Epithelial cell of proximal tubule (primary cell): Measurements from ENCODE around the gene ITGB7. TPM values are rescaled to one million over a fixed set of nuclear protein-coding genes. Genes with fewer than 3 reads are reported as not detected.
"Not testable (repeated sequence)": the region's sequence is repeated elsewhere in the genome, so short reads cannot be mapped to it uniquely, and the experiment has no call there.

ENCODE experiments used
- DNase-seq: peaks from one replicate; pipeline ENCODE4 v3.0.0-alpha.2; 2011; ENCODE audit warnings: low read depth
- H3K4me3 ChIP-seq: 2 replicates; pipeline ENCODE4 v1.5.1; 2011; ENCODE audit warnings: low read depth, mild to moderate bottlenecking, low read length
- CTCF ChIP-seq: conservative IDR thresholded peaks from 2 replicates; pipeline ENCODE4 v1.5.1; 2012; ENCODE audit warnings: low read depth, mild to moderate bottlenecking, low read length
- total RNA-seq: library from RNA; depleted of rRNA; stranded (reverse); fragments of >200 nt; gene quantifications from 2 replicates; pipeline ENCODE4 v1.2.3, GENCODE V29; 2015

The ITGB7 gene
- total RNA-seq, 1 donor from 2014 or later: 0.46 TPM

- DNase-seq: no peak
These were observed 4.7 kb upstream of the ITGB7 start for GRCh38 chr12:53211476-53212381.

GRCh38 chr12:53210843-53211242 is 3.8 kb upstream of the ITGB7 start:
- no peak for TF ChIP-seq CTCF
- no peak overlapping the region for H3K4me3 ChIP-seq
- DNase-seq: no peak

More at GRCh38 chr12:53211476-53212381, 4.7 kb upstream of the ITGB7 start:
- H3K4me3 ChIP-seq: no peak overlapping the region
- TF ChIP-seq CTCF: peak; percentile 55

GRCh38 chr12:53208877-53209463 is 1.9 kb upstream of the ITGB7 start:
- no peak for DNase-seq
- no peak overlapping the region for H3K4me3 ChIP-seq
- TF ChIP-seq CTCF: no peak

DNA sequence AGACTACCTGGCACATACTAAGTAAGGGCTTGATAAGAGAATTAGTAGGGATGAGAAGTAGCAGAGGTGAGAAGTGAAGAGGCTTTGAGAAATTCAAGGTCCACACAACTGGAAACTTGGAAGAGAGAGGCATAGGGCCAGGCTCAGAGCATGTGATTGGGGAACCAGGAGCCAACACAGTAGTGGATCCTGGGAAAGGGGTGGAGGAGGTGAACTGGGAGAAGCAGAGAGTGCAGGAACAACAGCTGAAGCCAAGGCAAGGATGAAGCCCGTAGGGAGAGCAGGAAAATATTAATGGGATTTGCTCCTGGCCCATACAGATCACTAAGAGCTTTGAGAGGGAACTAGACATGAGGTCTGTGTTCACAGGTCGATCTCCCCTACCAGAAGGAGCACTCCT is 1.4 kb upstream of the ITGB7 start:
- no peak for TF ChIP-seq CTCF
- no peak for DNase-seq

DNA sequence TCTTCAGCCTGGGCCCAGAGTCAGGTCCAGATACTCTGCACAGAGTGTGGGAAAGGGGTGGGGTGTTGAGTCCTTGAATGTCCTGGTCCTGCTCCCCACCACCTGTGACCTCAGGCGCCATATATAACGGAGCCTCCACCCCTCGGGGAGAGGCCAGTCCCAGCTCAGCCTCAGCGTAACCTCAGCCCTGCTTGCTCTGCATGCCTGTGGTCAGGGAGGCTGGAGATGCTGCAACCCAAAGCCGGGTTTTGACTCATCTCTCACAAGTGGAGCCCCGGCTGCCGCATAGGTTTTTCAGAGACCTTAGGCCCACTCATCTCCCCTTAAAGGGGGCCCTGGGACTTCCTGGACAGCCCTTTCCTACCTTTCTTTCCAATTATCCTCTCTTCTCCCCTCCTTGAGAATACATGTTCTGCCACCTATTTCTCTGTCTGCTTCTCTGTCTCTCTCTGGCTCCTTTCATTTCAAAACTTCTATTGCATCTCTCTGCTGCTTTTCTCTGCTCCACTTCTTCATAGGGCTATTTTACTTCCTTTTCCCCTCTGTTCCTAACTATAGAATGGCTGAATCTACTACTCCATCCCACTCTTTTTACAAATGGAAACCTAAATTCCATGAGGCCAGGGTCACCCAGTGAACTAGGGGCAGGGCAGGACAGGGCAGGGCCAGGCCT is 1.2 kb downstream of the ITGB7 start:
- no peak for DNase-seq

More for the DNA sequence above, 1.4 kb upstream of the ITGB7 start:
- H3K4me3 ChIP-seq: no peak overlapping the region

GRCh38 chr12:53204351-53204750 is 2.7 kb downstream of the ITGB7 start:
- TF ChIP-seq CTCF: no peak
- no peak overlapping the region for H3K4me3 ChIP-seq
- DNase-seq: no peak

More for the DNA sequence above, 1.2 kb downstream of the ITGB7 start:
- H3K4me3 ChIP-seq: no peak overlapping the region
- TF ChIP-seq CTCF: no peak

GRCh38 chr12:53202316-53202715 is 4.7 kb downstream of the ITGB7 start:
- H3K4me3 ChIP-seq, DNase-seq: not testable (repeated sequence)
